ENCODE results near the gene NDUFS4. TPM values are rescaled to one million over a fixed set of nuclear protein-coding genes. Genes with fewer than 3 reads are reported as not detected.
"Not testable (repeated sequence)": the region's sequence is repeated elsewhere in the genome, so short reads cannot be mapped to it uniquely, and the experiment has no call there.

NDUFS4 gene
- total RNA-seq, 6 donors from 2014 or later: 19.9 to 68.5 (median 51.5) TPM

DNA sequence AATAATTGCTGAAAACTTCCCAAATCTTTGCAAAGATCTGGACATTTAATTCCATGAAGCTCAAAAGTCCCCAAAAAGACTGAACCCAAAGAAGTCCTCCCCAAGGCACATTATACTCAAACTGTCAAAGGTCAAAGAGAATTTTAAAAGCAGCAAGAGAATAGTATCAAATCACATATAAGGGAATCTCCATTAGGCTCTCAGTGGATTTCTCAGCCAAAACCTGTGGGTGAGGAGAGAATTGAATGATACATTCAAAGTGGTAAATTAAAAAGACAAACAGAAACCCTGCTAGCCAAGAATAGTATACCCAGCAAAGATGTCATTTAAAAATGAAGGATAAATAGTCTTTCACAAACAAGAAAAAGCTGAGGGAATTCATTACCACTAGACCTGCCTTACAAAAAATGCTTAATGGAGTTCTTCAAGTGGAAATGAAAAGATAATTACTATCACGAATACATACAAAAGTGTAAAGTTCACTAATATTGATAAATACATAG lies 134.1 kb downstream of the NDUFS4 start:
- no peaks in the 10 kb centered on the region for H3K36me3 ChIP-seq
- TF ChIP-seq POLR2A (IDR thresholded peaks at IDR 0.05) (no peak), POLR2AphosphoS5 (IDR thresholded peaks at IDR 0.05) (no peak), EP300 (IDR thresholded peaks at IDR 0.05) (no peak)
- TF ChIP-seq, protein P1, sequence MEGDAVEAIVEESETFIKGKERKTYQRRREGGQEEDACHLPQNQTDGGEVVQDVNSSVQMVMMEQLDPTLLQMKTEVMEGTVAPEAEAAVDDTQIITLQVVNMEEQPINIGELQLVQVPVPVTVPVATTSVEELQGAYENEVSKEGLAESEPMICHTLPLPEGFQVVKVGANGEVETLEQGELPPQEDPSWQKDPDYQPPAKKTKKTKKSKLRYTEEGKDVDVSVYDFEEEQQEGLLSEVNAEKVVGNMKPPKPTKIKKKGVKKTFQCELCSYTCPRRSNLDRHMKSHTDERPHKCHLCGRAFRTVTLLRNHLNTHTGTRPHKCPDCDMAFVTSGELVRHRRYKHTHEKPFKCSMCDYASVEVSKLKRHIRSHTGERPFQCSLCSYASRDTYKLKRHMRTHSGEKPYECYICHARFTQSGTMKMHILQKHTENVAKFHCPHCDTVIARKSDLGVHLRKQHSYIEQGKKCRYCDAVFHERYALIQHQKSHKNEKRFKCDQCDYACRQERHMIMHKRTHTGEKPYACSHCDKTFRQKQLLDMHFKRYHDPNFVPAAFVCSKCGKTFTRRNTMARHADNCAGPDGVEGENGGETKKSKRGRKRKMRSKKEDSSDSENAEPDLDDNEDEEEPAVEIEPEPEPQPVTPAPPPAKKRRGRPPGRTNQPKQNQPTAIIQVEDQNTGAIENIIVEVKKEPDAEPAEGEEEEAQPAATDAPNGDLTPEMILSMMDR (IDR thresholded peaks at IDR 0.05): no peak
- 85 to 97% methylated on average over 1 of the region's 1 CpG for WGBS, 2 donors
- peaks cover 23 to 48% (median 37%) of the 10 kb centered on the region in 4 donors for H3K9me3 ChIP-seq
- H3K27me3 ChIP-seq: no peaks in the 10 kb centered on the region
- ATAC-seq (ENCODE audit: low FRiP score in 2 of 2) (no peak), DNase-seq (no peak)
- H3K4me1 ChIP-seq: no peaks in the 10 kb centered on the region
- no peak overlapping the region for H3K4me3 ChIP-seq
- no peak overlapping the region for H3K27ac ChIP-seq

DNA sequence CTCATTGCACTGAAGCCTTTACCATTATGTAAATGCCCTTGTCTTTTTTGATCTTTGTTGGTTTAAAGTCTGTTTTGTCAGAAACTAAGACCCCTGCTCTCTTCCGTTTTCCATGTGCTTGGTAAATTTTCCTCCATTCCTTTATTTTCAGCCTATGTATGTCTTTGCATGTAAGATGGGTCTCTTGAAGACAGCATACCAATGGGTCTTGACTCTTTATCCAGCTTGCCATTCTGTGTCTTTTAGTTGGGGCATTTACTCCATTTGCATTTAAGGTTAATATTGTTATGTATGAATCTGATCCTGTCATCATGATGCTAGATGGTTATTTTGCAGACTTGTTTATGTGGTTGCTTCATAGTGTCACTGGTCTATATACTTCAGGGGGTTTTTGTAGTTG lies 150.0 kb downstream of the NDUFS4 start:
- H3K27me3 ChIP-seq; H3K4me3 ChIP-seq; H3K27ac ChIP-seq; ATAC-seq (ENCODE audit: low FRiP score in 2 of 2); DNase-seq; H3K4me1 ChIP-seq; H3K36me3 ChIP-seq: not testable (repeated sequence)
- H3K9me3 ChIP-seq: peaks cover 0 to 35% (median 9%) of the 10 kb centered on the region in 4 donors
- 100% methylated on average over 1 of the region's 1 CpG for WGBS, 2 donors

DNA sequence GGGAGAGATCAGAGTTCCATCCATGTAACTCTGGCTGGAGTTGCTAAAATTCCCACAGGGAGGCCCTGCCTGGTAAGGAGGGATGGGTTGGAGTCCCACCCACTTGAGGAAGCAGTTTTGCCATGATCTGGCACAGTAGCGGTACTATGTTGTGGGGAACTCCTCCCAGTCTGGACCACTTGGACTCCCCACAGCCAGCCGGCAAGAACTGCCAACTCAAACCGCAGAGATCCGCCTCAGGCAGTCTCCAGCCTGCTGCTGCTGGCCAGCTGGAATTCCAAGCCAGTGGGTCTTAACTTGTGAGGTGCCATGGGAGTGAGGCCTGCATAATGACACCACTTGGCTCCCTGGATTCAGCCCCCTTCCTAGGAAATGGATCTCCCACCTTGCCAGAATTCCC lies 151.9 kb downstream of the NDUFS4 start:
- Histone ChIP-seq H3K36me3 (no peaks in the 10 kb centered on the region), H3K9me3 (peaks cover 0 to 23% (median 6%) of the 10 kb centered on the region in 4 donors), H3K4me1 (no peaks in the 10 kb centered on the region), H3K4me3 (no peak overlapping the region), H3K27ac (no peak overlapping the region), H3K27me3 (no peaks in the 10 kb centered on the region)
- 100% methylated on average over 4 of the region's 4 CpGs; no CpG with 5 or more reads in 1 of the 2 donors for WGBS, 2 donors
- no peak for ATAC-seq (ENCODE audit: low FRiP score in 2 of 2)
- TF ChIP-seq EP300 (IDR thresholded peaks at IDR 0.05) (no peak), POLR2A (IDR thresholded peaks at IDR 0.05) (no peak), POLR2AphosphoS5 (IDR thresholded peaks at IDR 0.05) (no peak)
- peak in 1 of 2 donors; percentile 21 for DNase-seq

DNA sequence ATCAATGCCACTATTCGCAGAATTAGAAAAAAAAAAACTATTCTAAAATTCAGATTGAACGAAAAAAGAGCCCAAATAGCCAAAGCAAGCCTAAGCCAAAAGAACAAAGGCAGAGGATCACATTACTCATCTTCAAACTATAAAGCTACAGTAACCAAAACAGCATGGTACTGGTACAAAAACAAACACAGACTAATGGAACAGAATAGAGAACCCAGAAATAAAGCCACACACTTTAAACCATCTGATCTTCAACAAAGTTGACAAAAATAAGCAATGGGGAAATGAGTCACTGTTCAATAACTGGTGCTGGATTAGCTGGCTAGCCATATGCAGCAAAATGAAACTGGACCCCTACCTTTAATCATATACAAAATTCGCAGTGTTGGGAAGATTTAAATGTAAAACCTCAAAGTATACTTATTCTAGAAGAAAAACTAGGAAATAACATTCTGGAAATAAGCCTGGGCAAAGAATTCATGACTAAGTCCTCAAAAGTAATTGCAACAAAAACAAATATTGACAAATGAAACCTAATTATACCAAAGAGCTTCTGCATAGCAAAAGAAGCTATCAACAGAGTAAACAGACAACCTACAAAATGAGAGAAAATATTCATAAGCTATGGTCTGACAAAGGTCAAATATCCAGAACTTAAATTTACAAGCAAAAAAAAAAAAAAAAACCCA lies 153.7 kb downstream of the NDUFS4 start:
- TF ChIP-seq POLR2A (IDR thresholded peaks at IDR 0.05): no peak
- no peak for TF ChIP-seq EP300 (IDR thresholded peaks at IDR 0.05)
- no peak for TF ChIP-seq POLR2AphosphoS5 (IDR thresholded peaks at IDR 0.05)
- TF ChIP-seq, protein P1 (IDR thresholded peaks at IDR 0.05): no peak
- Histone ChIP-seq H3K27me3 (no peaks in the 10 kb centered on the region), H3K9me3 (peaks cover 0 to 21% (median 6%) of the 10 kb centered on the region in 4 donors), H3K27ac (no peak overlapping the region), H3K4me3 (no peak overlapping the region), H3K36me3 (no peaks in the 10 kb centered on the region), H3K4me1 (no peaks in the 10 kb centered on the region)
- no peak for ATAC-seq (ENCODE audit: low FRiP score in 2 of 2)
- no peak for DNase-seq
- WGBS, 2 donors: 76 to 82% methylated on average over 3 of the region's 3 CpGs

DNA sequence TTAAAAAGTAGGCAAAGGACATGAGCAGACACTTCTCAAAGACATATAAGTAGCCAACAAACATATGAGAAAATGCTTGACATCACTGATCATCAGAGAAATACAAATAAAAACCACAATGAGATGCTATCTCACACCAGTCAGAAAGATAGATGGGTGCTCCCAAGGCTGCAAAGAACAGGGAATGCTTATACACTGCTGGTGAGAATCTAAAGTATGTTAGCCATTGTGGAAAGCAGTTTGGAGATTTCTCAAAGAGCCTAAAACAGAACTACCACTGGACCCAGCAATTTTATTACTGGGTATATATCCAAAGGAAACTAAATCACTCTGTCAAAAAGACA lies 154.2 kb downstream of the NDUFS4 start:
- TF ChIP-seq EP300 (IDR thresholded peaks at IDR 0.05) (no peak), POLR2AphosphoS5 (IDR thresholded peaks at IDR 0.05) (no peak), POLR2A (IDR thresholded peaks at IDR 0.05) (no peak)
- TF ChIP-seq, protein P1 (IDR thresholded peaks at IDR 0.05): no peak
- Histone ChIP-seq H3K9me3 (peaks cover 0 to 16% (median 6%) of the 10 kb centered on the region in 4 donors), H3K4me1 (no peaks in the 10 kb centered on the region), H3K27me3 (no peaks in the 10 kb centered on the region), H3K4me3 (no peak overlapping the region), H3K36me3 (no peaks in the 10 kb centered on the region), H3K27ac (no peak overlapping the region)
- DNase-seq (no peak), ATAC-seq (ENCODE audit: low FRiP score in 2 of 2) (no peak)

DNA sequence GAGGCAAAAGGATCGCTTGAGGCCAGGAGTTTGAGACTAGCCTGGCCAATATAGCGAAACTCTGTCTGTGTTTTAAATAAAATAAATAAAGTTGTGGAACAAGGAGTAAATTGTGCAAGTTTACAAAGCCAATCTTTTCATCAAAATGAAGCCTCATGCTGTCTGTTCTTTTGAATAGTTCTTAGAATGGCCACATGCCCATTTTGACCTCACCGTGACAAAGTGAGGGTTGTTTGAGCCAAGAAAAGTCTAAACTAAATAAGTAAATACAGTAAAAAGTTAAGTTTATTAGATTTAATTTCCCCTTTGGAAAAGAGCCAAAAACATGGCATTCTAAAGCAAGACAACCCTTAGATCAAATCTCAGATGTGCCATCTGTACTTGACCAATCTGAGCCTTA lies 165.7 kb downstream of the NDUFS4 start:
- no peak for ATAC-seq (ENCODE audit: low FRiP score in 2 of 2)
- TF ChIP-seq POLR2A (IDR thresholded peaks at IDR 0.05) (no peak), EP300 (IDR thresholded peaks at IDR 0.05) (no peak), POLR2AphosphoS5 (IDR thresholded peaks at IDR 0.05) (no peak)
- TF ChIP-seq, protein P1 (IDR thresholded peaks at IDR 0.05): no peak
- H3K4me1 ChIP-seq: no peaks in the 10 kb centered on the region
- WGBS, 2 donors: 82 to 86% methylated on average over 3 of the region's 3 CpGs
- DNase-seq: no peak
- H3K27ac ChIP-seq: no peak overlapping the region
- no peaks in the 10 kb centered on the region for H3K27me3 ChIP-seq
- no peaks in the 10 kb centered on the region for H3K36me3 ChIP-seq
- H3K9me3 ChIP-seq: no peaks in the 10 kb centered on the region
- H3K4me3 ChIP-seq: no peak overlapping the region

All from upper lobe of left lung (tissue), 6 donors.